CD14-positive monocyte (primary cell): ENCODE data around the gene EEF1AKMT4. TPM values are rescaled to one million over a fixed set of nuclear protein-coding genes. Genes with fewer than 3 reads are reported as not detected.

ENCODE experiments used
- DNase-seq, 3 donors: peaks; one replicate each; pipeline ENCODE4 v3.0.0-alpha.2; 2011 to 2022
- H2AFZ ChIP-seq: 2 replicates; pipeline ENCODE4 v1.6.0; 2012; ENCODE audit warnings: mild to moderate bottlenecking, low read depth, low read length, inconsistent platforms; ENCODE audit not compliant: insufficient read depth, poor library complexity, severe bottlenecking
- H3K27ac ChIP-seq, 2 donors: 1 replicate in 1 of 2; 2 replicates in 1 of 2; pipeline ENCODE4 v1.5.1; 2012 to 2013; ENCODE audit warnings: low read length in 2 of 2, control low read depth in 1 of 2, inconsistent platforms in 1 of 2, low read depth in 1 of 2, mild to moderate bottlenecking in 1 of 2
- H3K27me3 ChIP-seq, 2 donors: one replicate each; pipeline versions ENCODE4 v1.6.0 to v1.6.1; 2011 to 2013; ENCODE audit warnings: low read length in 2 of 2; ENCODE audit not compliant: control insufficient read depth in 2 of 2, insufficient read depth in 2 of 2
- H3K36me3 ChIP-seq, 2 donors: replicated peaks in 1 of 2; 1 replicate in 1 of 2; 2 replicates in 1 of 2; pipeline versions ENCODE4 v1.5.1 to v1.6.1; 2012 to 2013; ENCODE audit warnings: low read length in 2 of 2, control low read depth in 1 of 2, inconsistent platforms in 1 of 2, mild to moderate bottlenecking in 1 of 2; ENCODE audit not compliant: insufficient read depth in 2 of 2, control insufficient read depth in 1 of 2
- H3K4me1 ChIP-seq, 2 donors: 1 replicate in 1 of 2; 2 replicates in 1 of 2; pipeline versions ENCODE4 v1.5.1 to v1.6.1; 2012 to 2013; ENCODE audit warnings: low read length in 2 of 2, control low read depth in 1 of 2, inconsistent platforms in 1 of 2, mild to moderate bottlenecking in 1 of 2, moderate library complexity in 1 of 2; ENCODE audit not compliant: insufficient read depth in 2 of 2, control insufficient read depth in 1 of 2
- H3K4me2 ChIP-seq: replicated peaks from 2 replicates; pipeline ENCODE3; 2012; ENCODE audit warnings: low read length, moderate library complexity, mild to moderate bottlenecking; ENCODE audit not compliant: poor library complexity, severe bottlenecking; ENCODE audit errors: extremely low read depth
- H3K4me3 ChIP-seq, 3 experiments: fragments of 200-600 bp in 1 of 3; sonication (generic) in 1 of 3; replicated peaks in 1 of 3; 1 replicate in 2 of 3; 2 replicates in 1 of 3; pipeline ENCODE4 v1.5.1; 2011 to 2013; ENCODE audit warnings: low read length in 3 of 3, mild to moderate bottlenecking in 3 of 3, control low read depth in 2 of 3, low read depth in 2 of 3, inconsistent platforms in 1 of 3, moderate library complexity in 1 of 3
- H3K79me2 ChIP-seq: 2 replicates; pipeline ENCODE4 v1.6.0; 2012; ENCODE audit warnings: mild to moderate bottlenecking, control low read depth, inconsistent platforms, low read length, moderate library complexity; ENCODE audit not compliant: insufficient read depth
- H3K9ac ChIP-seq: 2 replicates; pipeline ENCODE4 v1.6.0; 2017; ENCODE audit warnings: low read length, mild to moderate bottlenecking; ENCODE audit not compliant: insufficient read depth, poor library complexity, severe bottlenecking
- H3K9me3 ChIP-seq, 2 donors: replicated peaks in 1 of 2; 1 replicate in 1 of 2; 2 replicates in 1 of 2; pipeline versions ENCODE4 v1.5.1 to v1.6.1; 2012 to 2013; ENCODE audit warnings: low read length in 2 of 2, control low read depth in 1 of 2; ENCODE audit not compliant: control insufficient read depth in 1 of 2, insufficient read depth in 1 of 2
- H4K20me1 ChIP-seq: 2 replicates; pipeline ENCODE4 v1.6.0; 2012; ENCODE audit warnings: mild to moderate bottlenecking, low read length, control low read depth, moderate library complexity; ENCODE audit not compliant: insufficient read depth
- H3K27ac Mint-ChIP-seq, 7 donors: one replicate each; pipeline ENCODE4 v1.8.0; 2020; ENCODE audit warnings: mild to moderate bottlenecking in 7 of 7, mixed read lengths in 7 of 7, moderate library complexity in 6 of 7, inconsistent platforms in 2 of 7
- H3K27me3 Mint-ChIP-seq, 3 donors: one replicate each; pipeline ENCODE4 v1.8.0; 2021 to 2022; ENCODE audit warnings: low read depth in 3 of 3, mild to moderate bottlenecking in 3 of 3, mixed read lengths in 3 of 3, moderate library complexity in 3 of 3, inconsistent platforms in 1 of 3
- H3K36me3 Mint-ChIP-seq, 2 donors: one replicate each; pipeline ENCODE4 v1.8.0; 2020; ENCODE audit warnings: mixed read lengths in 2 of 2, inconsistent platforms in 1 of 2, mild to moderate bottlenecking in 1 of 2
- H3K4me1 Mint-ChIP-seq: one replicate; pipeline ENCODE4 v1.8.0; 2020; ENCODE audit warnings: mild to moderate bottlenecking, mixed read lengths
- H3K4me3 Mint-ChIP-seq, 2 donors: one replicate each; pipeline ENCODE4 v1.8.0; 2020; ENCODE audit warnings: mild to moderate bottlenecking in 2 of 2, mixed read lengths in 2 of 2, moderate library complexity in 1 of 2
- H3K9me3 Mint-ChIP-seq, 7 donors: one replicate each; pipeline ENCODE4 v1.8.0; 2020 to 2022; ENCODE audit warnings: mixed read lengths in 7 of 7, mild to moderate bottlenecking in 6 of 7, moderate library complexity in 6 of 7, inconsistent platforms in 2 of 7
- WGBS: methylation state at CpG from one replicate; pipeline ENCODE4 v1.1.5; 2013; ENCODE audit warnings: missing lambda C conversion rate; ENCODE audit not compliant: insufficient coverage; 5-methylcytosine and 5-hydroxymethylcytosine counted together
- intact Hi-C, 2 donors: fragments of 100-400 bp; cut with micrococcal nuclease; formaldehyde crosslinking; loops; one replicate each; pipeline versions ENCODE4 v1.15.0 to v1.15.1; 2023
- polyA plus RNA-seq, 3 donors: library from polyadenylated mRNA; depleted of rRNA in 1 of 3; unstranded in 2 of 3; stranded (reverse) in 1 of 3; fragments of 300-500 nt in 2 of 3; fragments of >200 nt in 1 of 3; fragmentation: Illumina TruSeq in 2 of 3; gene quantifications; 1 replicate in 2 of 3; 2 replicates in 1 of 3; pipeline ENCODE4 v1.2.3, GENCODE V29; 2012 to 2021
- TF ChIP-seq, protein P1 (sequence below): fragments of 200-600 bp; IDR thresholded peaks from one replicate; pipeline ENCODE4 v1.8.0; 2022; ENCODE audit warnings: antibody characterized with exemption, mild to moderate bottlenecking

The EEF1AKMT4 gene
- polyA plus RNA-seq, 3 donors, result 4.0 to 12.0 (median 7.3) TPM

DNA sequence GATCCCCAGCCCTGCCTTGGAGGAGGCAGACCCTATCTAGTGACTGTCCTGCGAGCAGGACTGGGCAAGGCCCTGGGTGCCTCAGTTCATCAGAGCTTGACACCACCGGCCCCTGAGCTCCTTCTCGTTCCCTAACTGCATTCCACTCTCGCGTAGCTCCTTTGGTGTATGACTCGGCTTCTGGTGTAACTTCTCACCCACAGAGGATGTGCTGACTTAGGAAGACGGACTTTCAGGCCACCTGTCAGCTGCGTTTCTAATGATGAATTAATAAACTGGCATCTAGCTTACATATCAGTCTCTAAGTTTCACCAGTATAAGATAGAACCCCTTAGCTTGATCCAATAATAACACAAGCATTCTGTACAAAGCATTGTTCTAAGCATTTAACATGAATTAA, 45.9 kb upstream of the EEF1AKMT4 start:
- Mint-ChIP-seq H3K4me1 (no peaks in the 10 kb centered on the region), H3K36me3 (no peaks in the 10 kb centered on the region), H3K27ac (no peak overlapping the region), H3K27me3 (peaks cover 9 to 22% (median 11%) of the 10 kb centered on the region in 3 donors), H3K9me3 (peaks cover 0 to 3% (median 0%) of the 10 kb centered on the region in 7 donors), H3K4me3 (no peak overlapping the region)
- Histone ChIP-seq H3K36me3 (no peaks in the 10 kb centered on the region), H3K9ac (no peak overlapping the region), H2AFZ (no peak overlapping the region), H3K27ac (no peak overlapping the region), H3K9me3 (no peaks in the 10 kb centered on the region), H3K4me1 (no peaks in the 10 kb centered on the region), H4K20me1 (no peaks in the 10 kb centered on the region), H3K27me3 (no peaks in the 10 kb centered on the region), H3K4me2 (no peak overlapping the region), H3K79me2 (no peaks in the 10 kb centered on the region), H3K4me3 (no peak overlapping the region)
- intact Hi-C loops, result no loop called here
- WGBS, result 95% methylated on average over 7 of the region's 8 CpGs
- TF ChIP-seq, protein P1, sequence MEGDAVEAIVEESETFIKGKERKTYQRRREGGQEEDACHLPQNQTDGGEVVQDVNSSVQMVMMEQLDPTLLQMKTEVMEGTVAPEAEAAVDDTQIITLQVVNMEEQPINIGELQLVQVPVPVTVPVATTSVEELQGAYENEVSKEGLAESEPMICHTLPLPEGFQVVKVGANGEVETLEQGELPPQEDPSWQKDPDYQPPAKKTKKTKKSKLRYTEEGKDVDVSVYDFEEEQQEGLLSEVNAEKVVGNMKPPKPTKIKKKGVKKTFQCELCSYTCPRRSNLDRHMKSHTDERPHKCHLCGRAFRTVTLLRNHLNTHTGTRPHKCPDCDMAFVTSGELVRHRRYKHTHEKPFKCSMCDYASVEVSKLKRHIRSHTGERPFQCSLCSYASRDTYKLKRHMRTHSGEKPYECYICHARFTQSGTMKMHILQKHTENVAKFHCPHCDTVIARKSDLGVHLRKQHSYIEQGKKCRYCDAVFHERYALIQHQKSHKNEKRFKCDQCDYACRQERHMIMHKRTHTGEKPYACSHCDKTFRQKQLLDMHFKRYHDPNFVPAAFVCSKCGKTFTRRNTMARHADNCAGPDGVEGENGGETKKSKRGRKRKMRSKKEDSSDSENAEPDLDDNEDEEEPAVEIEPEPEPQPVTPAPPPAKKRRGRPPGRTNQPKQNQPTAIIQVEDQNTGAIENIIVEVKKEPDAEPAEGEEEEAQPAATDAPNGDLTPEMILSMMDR, result no peak
- no peak for DNase-seq

DNA sequence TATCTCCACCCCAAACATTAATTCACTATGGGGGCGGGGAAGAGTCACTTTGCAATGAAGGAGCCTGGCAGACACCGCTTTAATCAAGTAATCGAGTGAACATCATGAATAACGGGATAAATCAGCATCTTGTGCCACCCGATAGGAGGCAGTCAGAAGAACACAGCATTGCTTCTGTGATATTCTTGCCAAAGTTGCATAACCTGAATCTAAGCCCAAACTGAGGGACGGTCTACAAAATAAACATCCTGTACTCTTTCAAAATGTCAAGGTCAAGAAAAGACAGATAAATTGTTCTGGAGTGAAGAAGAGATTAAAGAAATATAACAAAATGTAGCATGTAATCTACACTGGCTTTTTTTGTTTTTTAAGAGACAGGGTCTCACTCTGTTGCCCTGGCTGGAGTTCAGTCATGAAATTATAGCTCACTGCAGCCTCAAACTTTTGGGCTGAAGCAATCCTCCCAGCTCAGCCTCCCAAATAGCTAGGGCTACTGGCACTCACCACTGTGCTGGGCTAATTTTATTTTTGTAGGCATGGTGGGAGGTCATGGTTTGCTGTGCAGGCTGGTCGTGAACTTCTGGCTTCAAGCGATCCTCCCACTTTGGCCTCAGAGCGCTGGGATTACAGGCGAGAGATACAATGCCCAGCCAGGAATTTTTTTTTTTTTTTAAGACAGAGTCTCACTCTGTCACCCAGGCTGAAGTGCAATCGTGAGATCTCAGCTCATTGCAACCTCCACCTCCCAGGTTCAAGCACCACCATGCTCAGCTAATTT, 40.1 kb upstream of the EEF1AKMT4 start:
- Histone ChIP-seq H3K36me3 (no peaks in the 10 kb centered on the region), H3K27me3 (no peaks in the 10 kb centered on the region), H3K27ac (no peak overlapping the region), H3K9me3 (no peaks in the 10 kb centered on the region), H3K4me2 (no peak overlapping the region), H3K4me3 (no peak overlapping the region), H3K9ac (no peak overlapping the region), H3K4me1 (no peaks in the 10 kb centered on the region), H4K20me1 (no peaks in the 10 kb centered on the region), H2AFZ (no peak overlapping the region), H3K79me2 (no peaks in the 10 kb centered on the region)
- 87% methylated on average over 9 of the region's 11 CpGs for WGBS
- TF ChIP-seq, protein P1, result no peak
- no peak overlapping the region for H3K27ac Mint-ChIP-seq
- H3K36me3 Mint-ChIP-seq, result no peaks in the 10 kb centered on the region
- H3K9me3 Mint-ChIP-seq, result peaks cover 0 to 3% (median 0%) of the 10 kb centered on the region in 7 donors
- H3K4me1 Mint-ChIP-seq, result no peaks in the 10 kb centered on the region
- H3K4me3 Mint-ChIP-seq, result no peak overlapping the region
- peaks cover 20 to 30% (median 20%) of the 10 kb centered on the region in 3 donors for H3K27me3 Mint-ChIP-seq
- intact Hi-C loops, result no loop called here
- no peak for DNase-seq
